Natural killer cell (primary cell): ENCODE results near the gene ZFP30. TPM values are rescaled to one million over a fixed set of nuclear protein-coding genes. Genes with fewer than 3 reads are reported as not detected.
A peak's percentile ranks its signal among the peaks of the same experiment; 100 is the strongest.
"Not testable (repeated sequence)": the region's sequence is repeated elsewhere in the genome, so short reads cannot be mapped to it uniquely, and the experiment has no call there.

ENCODE experiments used
- ATAC-seq, 3 donors: fragments of 150-1000 bp in 2 of 3; fragments of 200-7000 bp in 1 of 3; cut with Tn5 transposase; 1 replicate in 1 of 3; 2 replicates in 2 of 3; pipeline ENCODE4 v1.10.0; 2021; ENCODE audit warnings: mild to moderate bottlenecking in 2 of 3, moderate library complexity in 2 of 3
- DNase-seq, 2 donors: peaks; one replicate each; pipeline versions ENCODE4 v3.0.0 to v3.0.0-alpha.2; 2013 to 2021; ENCODE audit warnings: mixed read lengths in 1 of 2
- H3K27ac ChIP-seq: one replicate; pipeline ENCODE4 v1.5.1; 2013; ENCODE audit warnings: mild to moderate bottlenecking, low read length
- H3K27me3 ChIP-seq: one replicate; pipeline ENCODE4 v1.6.1; 2013; ENCODE audit warnings: low read length; ENCODE audit not compliant: control insufficient read depth, insufficient read depth
- H3K36me3 ChIP-seq: one replicate; pipeline ENCODE4 v1.6.1; 2013; ENCODE audit warnings: low read length; ENCODE audit not compliant: control insufficient read depth, insufficient read depth
- H3K4me1 ChIP-seq: one replicate; pipeline ENCODE4 v1.6.1; 2013; ENCODE audit warnings: low read length; ENCODE audit not compliant: control insufficient read depth, insufficient read depth
- H3K4me3 ChIP-seq: one replicate; pipeline ENCODE4 v1.5.1; 2013; ENCODE audit warnings: low read length
- H3K9me3 ChIP-seq: one replicate; pipeline ENCODE4 v1.6.1; 2013; ENCODE audit warnings: low read length; ENCODE audit not compliant: control insufficient read depth, insufficient read depth
- H3K27ac Mint-ChIP-seq, 2 donors: one replicate each; pipeline ENCODE4 v1.8.0; 2022; ENCODE audit warnings: mild to moderate bottlenecking in 2 of 2, mixed read lengths in 2 of 2, moderate library complexity in 1 of 2
- H3K27me3 Mint-ChIP-seq, 2 donors: one replicate each; pipeline ENCODE4 v1.8.0; 2022; ENCODE audit warnings: low read depth in 2 of 2, mixed read lengths in 2 of 2
- H3K36me3 Mint-ChIP-seq: one replicate; pipeline ENCODE4 v1.8.0; 2022; ENCODE audit warnings: mixed read lengths
- H3K4me1 Mint-ChIP-seq, 2 donors: one replicate each; pipeline ENCODE4 v1.8.0; 2022; ENCODE audit warnings: mixed read lengths in 2 of 2
- H3K4me3 Mint-ChIP-seq: one replicate; pipeline ENCODE4 v1.8.0; 2022; ENCODE audit warnings: mild to moderate bottlenecking, moderate library complexity, mixed read lengths
- H3K9me3 Mint-ChIP-seq, 2 donors: one replicate each; pipeline ENCODE4 v1.8.0; 2022; ENCODE audit warnings: mixed read lengths in 2 of 2
- WGBS: methylation state at CpG from one replicate; pipeline ENCODE4 v1.1.7; 2013; ENCODE audit warnings: missing lambda C conversion rate; ENCODE audit not compliant: insufficient coverage; 5-methylcytosine and 5-hydroxymethylcytosine counted together
- intact Hi-C: fragments of 100-400 bp; cut with micrococcal nuclease; formaldehyde crosslinking; loops from one replicate; pipeline ENCODE4 v1.14.2; 2022
- total RNA-seq, 4 donors: library from RNA; stranded (reverse); fragments of 120-200 nt in 1 of 4; gene quantifications; one replicate each; pipeline versions ENCODE4 v1.2.3 to v1.2.4, GENCODE V29; 2013 to 2022
- TF ChIP-seq, protein P1 (sequence below): fragments of 200-600 bp; IDR thresholded peaks from one replicate; pipeline ENCODE4 v1.8.0; 2022; ENCODE audit warnings: antibody characterized with exemption

The ZFP30 gene
- total RNA-seq, 3 donors from 2014 or later (not counting 1 experiment from before 2014, with no cell fraction given), result 7.8 to 10.3 (median 8.9) TPM

DNA sequence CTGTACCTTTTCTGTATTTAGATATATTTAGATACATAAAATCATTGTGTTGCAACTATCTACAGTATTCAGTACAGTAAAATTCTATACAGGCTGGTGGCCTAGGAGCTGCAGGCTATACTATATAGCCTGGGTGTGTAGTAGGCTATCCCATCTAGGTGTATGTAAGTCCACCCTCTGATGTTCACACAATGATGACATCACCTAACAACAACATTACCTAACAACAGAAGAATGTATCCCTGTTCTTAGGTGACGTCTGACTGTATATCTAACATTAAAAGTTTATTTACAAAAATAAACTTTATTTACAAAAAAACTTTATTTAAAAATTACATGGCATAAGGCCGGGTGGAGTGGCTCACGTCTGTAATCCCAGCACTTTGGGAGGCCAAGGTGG lies 28.3 kb upstream of the ZFP30 start:
- no peaks in the 10 kb centered on the region for H3K27me3 ChIP-seq
- peaks cover 15% of the 10 kb centered on the region for H3K9me3 ChIP-seq
- DNase-seq (no peak), ATAC-seq (no peak)
- no peaks in the 10 kb centered on the region for H3K36me3 ChIP-seq
- Mint-ChIP-seq H3K27me3 (no peaks in the 10 kb centered on the region), H3K4me3 (no peak overlapping the region), H3K9me3 (peaks cover 2 to 8% of the 10 kb centered on the region in 2 donors), H3K36me3 (peaks cover 7% of the 10 kb centered on the region), H3K4me1 (no peaks in the 10 kb centered on the region), H3K27ac (no peak overlapping the region)
- 92% methylated on average over 2 of the region's 3 CpGs for WGBS
- no peaks in the 10 kb centered on the region for H3K4me1 ChIP-seq
- intact Hi-C loops, result no loop called here
- no peak overlapping the region for H3K4me3 ChIP-seq
- TF ChIP-seq, protein P1, sequence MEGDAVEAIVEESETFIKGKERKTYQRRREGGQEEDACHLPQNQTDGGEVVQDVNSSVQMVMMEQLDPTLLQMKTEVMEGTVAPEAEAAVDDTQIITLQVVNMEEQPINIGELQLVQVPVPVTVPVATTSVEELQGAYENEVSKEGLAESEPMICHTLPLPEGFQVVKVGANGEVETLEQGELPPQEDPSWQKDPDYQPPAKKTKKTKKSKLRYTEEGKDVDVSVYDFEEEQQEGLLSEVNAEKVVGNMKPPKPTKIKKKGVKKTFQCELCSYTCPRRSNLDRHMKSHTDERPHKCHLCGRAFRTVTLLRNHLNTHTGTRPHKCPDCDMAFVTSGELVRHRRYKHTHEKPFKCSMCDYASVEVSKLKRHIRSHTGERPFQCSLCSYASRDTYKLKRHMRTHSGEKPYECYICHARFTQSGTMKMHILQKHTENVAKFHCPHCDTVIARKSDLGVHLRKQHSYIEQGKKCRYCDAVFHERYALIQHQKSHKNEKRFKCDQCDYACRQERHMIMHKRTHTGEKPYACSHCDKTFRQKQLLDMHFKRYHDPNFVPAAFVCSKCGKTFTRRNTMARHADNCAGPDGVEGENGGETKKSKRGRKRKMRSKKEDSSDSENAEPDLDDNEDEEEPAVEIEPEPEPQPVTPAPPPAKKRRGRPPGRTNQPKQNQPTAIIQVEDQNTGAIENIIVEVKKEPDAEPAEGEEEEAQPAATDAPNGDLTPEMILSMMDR, result no peak
- H3K27ac ChIP-seq, result no peak overlapping the region

DNA sequence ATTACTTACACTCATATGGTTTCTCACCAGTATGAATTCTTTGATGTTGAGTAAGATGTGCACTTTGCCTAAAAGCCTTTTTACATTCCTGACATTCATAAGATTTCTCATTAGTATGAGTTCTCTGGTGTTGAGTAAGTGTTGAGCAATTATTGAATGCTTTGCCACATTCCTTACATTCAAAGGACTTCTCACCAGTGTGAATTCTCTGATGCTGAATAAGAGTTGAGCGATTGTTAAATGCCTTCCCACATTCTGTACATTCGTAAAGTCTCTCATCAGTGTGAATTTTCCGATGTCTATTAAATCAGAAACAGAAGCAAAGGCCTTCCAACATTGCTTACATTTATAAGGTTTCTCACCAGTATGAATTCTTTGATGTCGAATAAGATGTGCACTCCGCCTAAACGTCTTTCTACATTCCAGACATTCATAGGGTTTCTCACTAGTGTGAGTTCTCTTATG lies 14.2 kb upstream of the ZFP30 start:
- ATAC-seq (no peak), DNase-seq (no peak)
- no peak overlapping the region for H3K4me3 Mint-ChIP-seq
- no peak overlapping the region for H3K27ac Mint-ChIP-seq
- Histone ChIP-seq H3K27ac (no peak overlapping the region), H3K27me3 (no peaks in the 10 kb centered on the region), H3K36me3 (no peaks in the 10 kb centered on the region), H3K4me1 (no peaks in the 10 kb centered on the region), H3K4me3 (no peak overlapping the region), H3K9me3 (peaks cover 36% of the 10 kb centered on the region)
- H3K36me3 Mint-ChIP-seq, result peaks cover 37% of the 10 kb centered on the region
- H3K27me3 Mint-ChIP-seq, result no peaks in the 10 kb centered on the region
- 98% methylated on average over 6 of the region's 6 CpGs for WGBS
- TF ChIP-seq, protein P1, result no peak
- intact Hi-C loops, result no loop called here
- no peaks in the 10 kb centered on the region for H3K4me1 Mint-ChIP-seq
- H3K9me3 Mint-ChIP-seq, result peaks cover 6 to 22% of the 10 kb centered on the region in 2 donors

DNA sequence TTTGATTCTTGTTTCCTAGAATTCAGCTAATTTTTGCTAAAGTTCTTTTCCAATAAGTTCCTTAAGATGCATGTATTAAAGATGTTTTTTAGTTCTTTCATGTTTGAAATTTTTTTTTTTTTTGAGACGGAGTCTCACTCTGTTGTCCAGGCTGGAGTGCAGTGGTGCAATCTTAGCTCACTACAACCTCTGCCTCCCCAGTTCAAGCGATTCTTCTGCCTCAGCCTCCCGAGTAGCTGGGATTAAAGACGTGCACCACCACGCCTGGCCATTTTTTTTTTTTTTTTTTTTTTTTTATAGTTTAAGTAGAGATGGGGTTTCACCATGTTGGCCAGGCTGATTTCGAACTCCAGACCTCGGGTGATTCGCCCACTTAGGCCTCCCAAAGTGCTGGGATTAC lies 1.9 kb upstream of the ZFP30 start:
- DNase-seq, H3K27me3 Mint-ChIP-seq, H3K27ac ChIP-seq, H3K4me3 ChIP-seq, ATAC-seq, H3K27me3 ChIP-seq, H3K36me3 Mint-ChIP-seq, H3K9me3 ChIP-seq, H3K36me3 ChIP-seq, intact Hi-C loops, H3K9me3 Mint-ChIP-seq: not testable (repeated sequence)
- Mint-ChIP-seq H3K4me1 (peaks cover 30 to 32% of the 10 kb centered on the region in 2 donors), H3K27ac (peak overlapping the region; percentile 80 to 99), H3K4me3 (peak overlapping the region; percentile 97)
- H3K4me1 ChIP-seq, result peaks cover 15% of the 10 kb centered on the region
- 91% methylated on average over 6 of the region's 8 CpGs for WGBS

DNA sequence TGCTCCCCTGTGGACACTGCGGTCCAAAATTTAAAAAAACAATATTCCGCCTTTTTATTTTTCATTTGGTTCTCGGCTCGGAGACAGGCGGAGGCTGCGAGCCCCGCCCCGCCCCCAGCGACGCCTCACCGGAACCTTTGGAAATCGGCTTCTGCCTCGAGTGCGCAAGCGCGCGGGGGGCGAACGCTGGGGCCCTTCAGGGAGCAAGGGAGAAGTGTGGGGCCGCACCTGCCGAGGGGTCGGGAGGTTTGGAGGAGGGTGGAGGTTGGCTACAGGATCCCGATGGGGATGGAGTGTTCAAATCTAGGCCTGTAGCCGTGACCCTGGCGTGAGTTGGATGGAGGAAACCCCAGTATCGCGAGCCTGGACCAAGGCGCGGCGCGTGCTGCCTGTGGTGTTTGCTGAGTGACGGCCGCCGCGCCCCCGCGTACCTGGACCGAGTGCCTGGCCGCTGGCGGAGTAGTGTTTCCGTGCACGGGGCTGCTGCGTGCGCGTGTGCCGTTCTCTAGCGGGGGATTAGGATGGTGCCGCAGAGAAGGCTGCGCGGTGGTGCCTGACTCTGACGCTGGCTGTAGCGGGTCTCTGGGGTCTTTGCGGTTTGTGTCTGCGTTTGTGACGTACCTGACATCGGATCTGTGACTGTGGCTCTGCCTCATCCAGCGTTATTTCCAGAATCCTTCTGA lies 565 bp upstream of the ZFP30 start:
- Histone ChIP-seq H3K36me3 (no peaks in the 10 kb centered on the region), H3K9me3 (no peaks in the 10 kb centered on the region), H3K27ac (peak overlapping the region; percentile 90), H3K27me3 (no peaks in the 10 kb centered on the region), H3K4me1 (peaks cover 15% of the 10 kb centered on the region), H3K4me3 (peak overlapping the region; percentile 88)
- Mint-ChIP-seq H3K36me3 (no peaks in the 10 kb centered on the region), H3K27me3 (no peaks in the 10 kb centered on the region), H3K4me1 (peaks cover 30 to 32% of the 10 kb centered on the region in 2 donors), H3K4me3 (peak overlapping the region; percentile 97), H3K9me3 (no peaks in the 10 kb centered on the region), H3K27ac (peak overlapping the region; percentile 80 to 99)
- under 1% methylated on average over 57 of the region's 57 CpGs for WGBS
- TF ChIP-seq, protein P1, result no peak
- DNase-seq (peak; percentile 69 to 88), ATAC-seq (peak; percentile 76 to 85 (median 77))
- intact Hi-C loops, result loop anchor here (2.0 kb wide), 1 partner anchor 61 kb away; the partner anchor contains the start of genes ZNF540 and ZNF571
